WTC11 (cell line): Measurements from ENCODE around the gene RAB1B. TPM values are rescaled to one million over a fixed set of nuclear protein-coding genes. Genes with fewer than 3 reads are reported as not detected.

Experiments
- ATAC-seq: fragments of 200-7000 bp; cut with Tn5 transposase; 2 replicates; pipeline ENCODE4 v1.10.0; 2021; ENCODE audit warnings: mild to moderate bottlenecking, moderate library complexity
- CTCF ChIA-PET: fragments of 300-600 bp; sonication (Branson Sonifier 250); formaldehyde crosslinking; loops from one replicate; lab custom pipeline; 2021; ENCODE audit warnings: antibody characterized with exemption; lab: Charles Lee
- POLR2A ChIA-PET: fragments of 350-600 bp; sonication (Branson Sonifier 250); formaldehyde crosslinking; loops from one replicate; lab custom pipeline; 2021; ENCODE audit warnings: antibody characterized with exemption; lab: Charles Lee
- DNase-seq: peaks from one replicate; pipeline ENCODE4 v3.0.0; 2021; ENCODE audit warnings: low spot score
- H3K27ac Mint-ChIP-seq: 2 replicates; pipeline ENCODE4 v1.8.0; 2021; ENCODE audit warnings: mixed read lengths
- H3K27me3 Mint-ChIP-seq: 2 replicates; pipeline ENCODE4 v1.8.0; 2021; ENCODE audit warnings: low read depth, mild to moderate bottlenecking, moderate library complexity, mixed read lengths
- H3K36me3 Mint-ChIP-seq: 2 replicates; pipeline ENCODE4 v1.8.0; 2021; ENCODE audit warnings: mixed read lengths
- H3K4me1 Mint-ChIP-seq: 2 replicates; pipeline ENCODE4 v1.8.0; 2022; ENCODE audit warnings: mixed read lengths
- H3K4me3 Mint-ChIP-seq: 2 replicates; pipeline ENCODE4 v1.8.0; 2021; ENCODE audit warnings: mild to moderate bottlenecking, moderate library complexity, mixed read lengths
- H3K9me3 Mint-ChIP-seq: 2 replicates; pipeline ENCODE4 v1.8.0; 2021; ENCODE audit warnings: mixed read lengths
- FOXK1 ChIP-seq: sonication (generic); formaldehyde crosslinking; IDR thresholded peaks from 2 replicates; pipeline ENCODE4 v1.8.0; 2022; ENCODE audit warnings: mild to moderate bottlenecking, moderate library complexity, missing genetic modification reagents
- IRF1 ChIP-seq: sonication (generic); formaldehyde crosslinking; IDR thresholded peaks from 2 replicates; pipeline ENCODE4 v1.8.0; 2023; ENCODE audit warnings: missing genetic modification reagents
- JAZF1 ChIP-seq: fragments of 250-450 bp; sonication (Bioruptor Pico); IDR thresholded peaks from 2 replicates; pipeline ENCODE4 v1.9.0; 2021; ENCODE audit warnings: moderate library complexity, mild to moderate bottlenecking, inconsistent platforms
- MLX ChIP-seq: sonication (generic); formaldehyde crosslinking; IDR thresholded peaks from 2 replicates; pipeline ENCODE4 v1.8.1; 2023; ENCODE audit warnings: mild to moderate bottlenecking, missing genetic modification reagents, moderate library complexity
- MYBL2 ChIP-seq: sonication (generic); formaldehyde crosslinking; IDR thresholded peaks from 2 replicates; pipeline ENCODE4 v1.8.1; 2023; ENCODE audit warnings: mild to moderate bottlenecking, moderate library complexity, missing genetic modification reagents
- NR3C1 ChIP-seq: sonication (generic); formaldehyde crosslinking; conservative IDR thresholded peaks from 2 replicates; pipeline ENCODE4 v1.8.1; 2023; ENCODE audit warnings: low read depth, mild to moderate bottlenecking, missing genetic modification reagents
- PRDM15 ChIP-seq: sonication (generic); formaldehyde crosslinking; IDR thresholded peaks from 2 replicates; pipeline ENCODE4 v1.8.0; 2022; ENCODE audit warnings: missing genetic modification reagents
- PRRX2 ChIP-seq: fragments of 250-450 bp; sonication (Bioruptor Pico); IDR thresholded peaks from 2 replicates; pipeline ENCODE4 v1.8.0; 2021; ENCODE audit warnings: mild to moderate bottlenecking
- STAT6 ChIP-seq: sonication (generic); formaldehyde crosslinking; conservative IDR thresholded peaks from 2 replicates; pipeline ENCODE4 v1.8.1; 2023; ENCODE audit warnings: mild to moderate bottlenecking, low read depth, missing genetic modification reagents, moderate library complexity
- ZBTB21 ChIP-seq: sonication (generic); formaldehyde crosslinking; IDR thresholded peaks from 2 replicates; pipeline ENCODE4 v1.8.1; 2023; ENCODE audit warnings: mild to moderate bottlenecking, missing genetic modification reagents, borderline replicate concordance
- ZNF219 ChIP-seq: sonication (generic); formaldehyde crosslinking; IDR thresholded peaks from 2 replicates; pipeline ENCODE4 v1.8.0; 2023; ENCODE audit warnings: missing genetic modification reagents, mild to moderate bottlenecking, borderline replicate concordance
- ZNF317 ChIP-seq: sonication (generic); formaldehyde crosslinking; IDR thresholded peaks from 2 replicates; pipeline ENCODE4 v1.8.1; 2023; ENCODE audit warnings: low read depth, mild to moderate bottlenecking, moderate library complexity, missing genetic modification reagents, borderline replicate concordance
- ZNF671 ChIP-seq: fragments of 250-450 bp; sonication (Bioruptor Pico); IDR thresholded peaks from 2 replicates; pipeline ENCODE4 v1.8.0; 2021; ENCODE audit warnings: mild to moderate bottlenecking
- total RNA-seq: library from RNA; stranded (reverse); gene quantifications from 3 replicates; pipeline ENCODE4 v1.2.3, GENCODE V29; 2021
- TF ChIP-seq, protein P1 (sequence below): sonication (generic); formaldehyde crosslinking; IDR thresholded peaks from 2 replicates; pipeline ENCODE4 v1.8.1; 2023; ENCODE audit warnings: mild to moderate bottlenecking, moderate library complexity, missing genetic modification reagents
- TF ChIP-seq, protein P2 (sequence below): sonication (generic); formaldehyde crosslinking; IDR thresholded peaks from 2 replicates; pipeline ENCODE4 v1.8.0; 2022; ENCODE audit warnings: mild to moderate bottlenecking, missing genetic modification reagents

Gene RAB1B
- total RNA-seq, 1 experiment from 2014 or later: 125 TPM

DNA sequence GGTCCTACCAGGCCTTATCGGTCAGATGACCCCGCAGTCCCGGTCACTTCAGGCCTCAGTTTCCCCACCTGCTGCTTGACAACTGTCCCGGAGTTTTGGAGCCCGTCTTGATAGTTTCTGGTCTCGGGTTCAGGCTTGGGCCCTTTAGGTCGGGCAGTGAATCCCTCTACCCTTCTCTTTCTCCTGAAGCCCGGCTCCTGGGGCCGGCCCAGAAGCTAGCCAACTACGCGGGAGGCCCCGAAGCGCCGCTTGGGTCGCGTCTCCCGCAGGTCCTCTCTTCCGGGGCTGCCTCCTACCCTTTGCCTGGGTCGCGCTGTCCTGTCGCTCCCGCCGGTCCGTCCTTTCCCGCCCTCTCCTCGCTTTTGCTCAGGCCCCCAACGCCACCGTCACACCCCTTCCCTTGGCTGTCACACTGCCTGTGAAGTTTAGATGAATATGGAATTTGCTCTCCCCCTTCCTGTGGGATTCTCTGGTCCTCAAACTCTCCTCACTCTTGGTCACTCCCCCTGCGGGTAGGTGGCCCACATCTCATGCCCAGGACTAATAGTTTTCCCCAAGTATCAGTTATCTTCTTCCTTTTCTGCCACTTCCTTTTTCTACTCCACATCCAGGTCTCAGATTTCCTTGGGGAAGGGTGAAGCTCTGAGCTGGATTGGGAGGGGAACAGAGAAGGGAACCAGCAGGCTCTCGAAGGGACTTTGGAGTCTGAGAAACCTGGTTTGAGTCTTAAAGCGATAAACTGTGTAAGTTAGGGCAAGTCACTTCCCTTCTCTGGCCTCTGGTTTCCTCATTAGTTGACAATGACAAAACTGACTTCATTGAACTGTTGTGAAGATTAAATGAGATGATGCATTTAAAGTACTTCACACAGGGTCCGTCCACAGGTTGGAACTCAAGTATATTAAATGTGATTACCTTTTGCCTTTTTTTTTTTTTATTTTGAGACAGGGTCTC, 790 bp downstream of the RAB1B start:
- peaks cover 12% of the 10 kb centered on the region for H3K4me1 Mint-ChIP-seq
- CTCF ChIA-PET: interaction anchor here (1.0 to 4.0 kb wide), 10 partner anchors 8 to 135 kb away, joined by 3 to 33 read pairs (median 6); partner anchors contain the start of genes CD248, CNIH2 and TMEM151A
- H3K4me3 Mint-ChIP-seq: peak overlapping the region; percentile 97
- POLR2A ChIA-PET: interaction anchor here (0.6 to 1.5 kb wide), 3 partner anchors 8 to 132 kb away, joined by 3 to 5 read pairs (median 4); no protein-coding TSS in a partner anchor
- no peaks in the 10 kb centered on the region; the same call in 1 of the 2 replicates for H3K27me3 Mint-ChIP-seq
- peak overlapping the region; percentile 98 for H3K27ac Mint-ChIP-seq
- peak; percentile 43 for DNase-seq
- H3K36me3 Mint-ChIP-seq: peaks cover 36% of the 10 kb centered on the region
- H3K9me3 Mint-ChIP-seq: no peaks in the 10 kb centered on the region
- TF ChIP-seq MLX (CRISPR knock-in tag): no peak
- TF ChIP-seq, protein P1, sequence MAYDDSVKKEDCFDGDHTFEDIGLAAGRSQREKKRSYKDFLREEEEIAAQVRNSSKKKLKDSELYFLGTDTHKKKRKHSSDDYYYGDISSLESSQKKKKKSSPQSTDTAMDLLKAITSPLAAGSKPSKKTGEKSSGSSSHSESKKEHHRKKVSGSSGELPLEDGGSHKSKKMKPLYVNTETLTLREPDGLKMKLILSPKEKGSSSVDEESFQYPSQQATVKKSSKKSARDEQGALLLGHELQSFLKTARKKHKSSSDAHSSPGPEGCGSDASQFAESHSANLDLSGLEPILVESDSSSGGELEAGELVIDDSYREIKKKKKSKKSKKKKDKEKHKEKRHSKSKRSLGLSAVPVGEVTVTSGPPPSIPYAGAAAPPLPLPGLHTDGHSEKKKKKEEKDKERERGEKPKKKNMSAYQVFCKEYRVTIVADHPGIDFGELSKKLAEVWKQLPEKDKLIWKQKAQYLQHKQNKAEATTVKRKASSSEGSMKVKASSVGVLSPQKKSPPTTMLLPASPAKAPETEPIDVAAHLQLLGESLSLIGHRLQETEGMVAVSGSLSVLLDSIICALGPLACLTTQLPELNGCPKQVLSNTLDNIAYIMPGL (CRISPR knock-in tag): peak; percentile 50; the same call in 1 of the 2 replicates
- TF ChIP-seq STAT6 (CRISPR knock-in tag): no peak
- peak; percentile 59 for TF ChIP-seq PRDM15 (CRISPR knock-in tag)
- no peak for TF ChIP-seq PRRX2 (CRISPR knock-in tag)
- TF ChIP-seq ZNF219: no peak
- TF ChIP-seq, protein P2, sequence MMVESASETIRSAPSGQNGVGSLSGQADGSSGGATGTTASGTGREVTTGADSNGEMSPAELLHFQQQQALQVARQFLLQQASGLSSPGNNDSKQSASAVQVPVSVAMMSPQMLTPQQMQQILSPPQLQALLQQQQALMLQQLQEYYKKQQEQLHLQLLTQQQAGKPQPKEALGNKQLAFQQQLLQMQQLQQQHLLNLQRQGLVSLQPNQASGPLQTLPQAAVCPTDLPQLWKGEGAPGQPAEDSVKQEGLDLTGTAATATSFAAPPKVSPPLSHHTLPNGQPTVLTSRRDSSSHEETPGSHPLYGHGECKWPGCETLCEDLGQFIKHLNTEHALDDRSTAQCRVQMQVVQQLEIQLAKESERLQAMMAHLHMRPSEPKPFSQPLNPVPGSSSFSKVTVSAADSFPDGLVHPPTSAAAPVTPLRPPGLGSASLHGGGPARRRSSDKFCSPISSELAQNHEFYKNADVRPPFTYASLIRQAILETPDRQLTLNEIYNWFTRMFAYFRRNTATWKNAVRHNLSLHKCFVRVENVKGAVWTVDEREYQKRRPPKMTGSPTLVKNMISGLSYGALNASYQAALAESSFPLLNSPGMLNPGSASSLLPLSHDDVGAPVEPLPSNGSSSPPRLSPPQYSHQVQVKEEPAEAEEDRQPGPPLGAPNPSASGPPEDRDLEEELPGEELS (CRISPR knock-in tag): no peak
- no peak for TF ChIP-seq ZBTB21 (CRISPR knock-in tag)
- ATAC-seq: no peak

GRCh38 chr11:66271816-66272215, 3.4 kb downstream of the RAB1B start:
- H3K27me3 Mint-ChIP-seq: no peaks in the 10 kb centered on the region; the same call in 1 of the 2 replicates
- no peak overlapping the region for H3K4me3 Mint-ChIP-seq
- peaks cover 32% of the 10 kb centered on the region for H3K36me3 Mint-ChIP-seq
- peaks cover 12% of the 10 kb centered on the region for H3K4me1 Mint-ChIP-seq
- CTCF ChIA-PET: interaction anchor here (0.7 to 3.0 kb wide), 2 partner anchors 11 to 476 kb away, joined by 3 to 9 read pairs; no protein-coding TSS in a partner anchor
- ATAC-seq (no peak), DNase-seq (no peak)
- H3K9me3 Mint-ChIP-seq: no peaks in the 10 kb centered on the region
- POLR2A ChIA-PET: no interaction called here
- no peak overlapping the region for H3K27ac Mint-ChIP-seq
- TF ChIP-seq PRRX2 (CRISPR knock-in tag) (no peak), ZNF317 (CRISPR knock-in tag) (no peak), NR3C1 (CRISPR knock-in tag) (no peak), FOXK1 (CRISPR knock-in tag) (no peak), ZNF671 (no peak), MYBL2 (CRISPR knock-in tag) (no peak), JAZF1 (CRISPR knock-in tag) (no peak), IRF1 (CRISPR knock-in tag) (no peak)
- TF ChIP-seq, protein P1 (CRISPR knock-in tag): no peak
